Fibroblast of the aortic adventitia (primary cell): ENCODE measurements around the gene MIX23. TPM values are rescaled to one million over a fixed set of nuclear protein-coding genes. Genes with fewer than 3 reads are reported as not detected.

Experiments
- DNase-seq: peaks from one replicate; pipeline ENCODE4 v3.0.0-alpha.2; 2010; ENCODE audit warnings: low read depth
- H3K4me3 ChIP-seq: 2 replicates; pipeline ENCODE4 v1.5.1; 2011; ENCODE audit warnings: low read depth, mild to moderate bottlenecking, control low read depth, low read length, moderate library complexity
- CTCF ChIP-seq: IDR thresholded peaks from 2 replicates; pipeline ENCODE4 v1.5.1; 2011; ENCODE audit warnings: mild to moderate bottlenecking, low read length, control low read depth, inconsistent platforms; ENCODE audit not compliant: insufficient read depth
- total RNA-seq: library from RNA; depleted of rRNA; stranded (reverse); fragments of >200 nt; gene quantifications from 2 replicates; pipeline ENCODE4 v1.2.3, GENCODE V29; 2012; ENCODE audit warnings: low replicate concordance

The MIX23 gene
- total RNA-seq, 1 donor, result 27.0 TPM

- no peak overlapping the region for H3K4me3 ChIP-seq
- TF ChIP-seq CTCF, result no peak
- no peak for DNase-seq
Measured at GRCh38 chr3:122395582-122395981, 12.6 kb upstream of the MIX23 start.

- peak; percentile 11 for DNase-seq
- TF ChIP-seq CTCF, result no peak
- no peak overlapping the region for H3K4me3 ChIP-seq
Measured at GRCh38 chr3:122394173-122394572, 11.1 kb upstream of the MIX23 start.

- TF ChIP-seq CTCF, result peak; percentile 77
- peak; percentile 72 for DNase-seq
- no peak overlapping the region for H3K4me3 ChIP-seq
Measured at GRCh38 chr3:122392868-122393844, 10.1 kb upstream of the MIX23 start.

GRCh38 chr3:122391681-122392446, 8.8 kb upstream of the MIX23 start:
- H3K4me3 ChIP-seq, result no peak overlapping the region
- no peak for TF ChIP-seq CTCF
- no peak for DNase-seq

GRCh38 chr3:122390665-122391064, 7.6 kb upstream of the MIX23 start:
- TF ChIP-seq CTCF, result no peak
- no peak overlapping the region for H3K4me3 ChIP-seq
- no peak for DNase-seq

GRCh38 chr3:122389892-122390291, 6.9 kb upstream of the MIX23 start:
- H3K4me3 ChIP-seq, result no peak overlapping the region

More at GRCh38 chr3:122389892-122390291, 6.9 kb upstream of the MIX23 start:
- no peak for TF ChIP-seq CTCF
- no peak for DNase-seq
